ENCODE results near the gene GSTT4.
"Not testable (repeated sequence)": the region's sequence is repeated elsewhere in the genome, so short reads cannot be mapped to it uniquely, and the experiment has no call there.

DNA sequence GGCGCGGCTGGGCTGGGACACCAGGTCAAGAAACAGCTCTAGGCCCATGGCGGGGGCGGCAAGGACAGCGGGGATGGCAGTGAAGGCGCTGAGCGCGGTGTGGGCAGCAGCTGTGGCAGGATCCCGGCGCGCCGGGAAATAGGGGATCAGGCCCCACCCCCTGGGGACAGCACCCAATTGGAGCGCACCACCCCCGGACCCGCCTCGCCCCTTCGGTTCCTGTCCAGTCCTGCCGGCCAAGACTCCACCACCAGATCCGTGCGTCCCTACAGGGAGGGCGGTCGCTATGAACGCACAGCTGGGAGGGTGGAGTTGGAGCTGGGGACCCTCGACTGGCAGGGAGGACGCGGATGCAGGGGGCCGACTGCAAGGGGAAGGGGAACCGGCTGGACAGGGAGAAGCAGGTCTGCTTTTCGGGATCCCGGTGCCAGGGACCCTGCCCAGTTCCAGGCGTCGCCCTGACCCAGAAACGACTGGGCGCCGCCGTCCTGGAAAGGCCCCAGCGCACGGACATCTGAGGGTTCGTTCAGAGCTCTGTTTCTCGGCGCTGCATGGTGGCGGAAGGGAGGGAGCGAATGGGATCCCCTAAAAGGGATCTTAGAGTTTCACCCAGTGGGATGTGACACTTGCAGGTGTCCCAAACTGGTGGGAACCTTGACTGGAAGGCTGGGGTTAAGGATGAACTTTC is 44.0 kb downstream of the GSTT4 start, which contains the start of gene GSTT2B:
- TF ChIP-seq, protein P1, sequence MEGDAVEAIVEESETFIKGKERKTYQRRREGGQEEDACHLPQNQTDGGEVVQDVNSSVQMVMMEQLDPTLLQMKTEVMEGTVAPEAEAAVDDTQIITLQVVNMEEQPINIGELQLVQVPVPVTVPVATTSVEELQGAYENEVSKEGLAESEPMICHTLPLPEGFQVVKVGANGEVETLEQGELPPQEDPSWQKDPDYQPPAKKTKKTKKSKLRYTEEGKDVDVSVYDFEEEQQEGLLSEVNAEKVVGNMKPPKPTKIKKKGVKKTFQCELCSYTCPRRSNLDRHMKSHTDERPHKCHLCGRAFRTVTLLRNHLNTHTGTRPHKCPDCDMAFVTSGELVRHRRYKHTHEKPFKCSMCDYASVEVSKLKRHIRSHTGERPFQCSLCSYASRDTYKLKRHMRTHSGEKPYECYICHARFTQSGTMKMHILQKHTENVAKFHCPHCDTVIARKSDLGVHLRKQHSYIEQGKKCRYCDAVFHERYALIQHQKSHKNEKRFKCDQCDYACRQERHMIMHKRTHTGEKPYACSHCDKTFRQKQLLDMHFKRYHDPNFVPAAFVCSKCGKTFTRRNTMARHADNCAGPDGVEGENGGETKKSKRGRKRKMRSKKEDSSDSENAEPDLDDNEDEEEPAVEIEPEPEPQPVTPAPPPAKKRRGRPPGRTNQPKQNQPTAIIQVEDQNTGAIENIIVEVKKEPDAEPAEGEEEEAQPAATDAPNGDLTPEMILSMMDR (conservative IDR thresholded peaks at IDR 0.05) = not testable (repeated sequence)
- TF ChIP-seq ZFX (IDR thresholded peaks at IDR 0.05) = not testable (repeated sequence)
